ENCODE measurements around the gene SYNE1. TPM values are rescaled to one million over a fixed set of nuclear protein-coding genes. Genes with fewer than 3 reads are reported as not detected.

The SYNE1 gene
- total RNA-seq, 1 donor from 2014 or later = 6.0 TPM

- H3K9me3 ChIP-seq (ENCODE audit: low read depth) = no peaks in the 10 kb centered on the region
- Mint-ChIP-seq H3K27me3 (ENCODE audit: insufficient read depth, low read depth) (no peaks in the 10 kb centered on the region), H3K36me3 (no peaks in the 10 kb centered on the region), H3K4me3 (no peak overlapping the region), H3K9me3 (peaks cover 2% of the 10 kb centered on the region), H3K4me1 (no peaks in the 10 kb centered on the region), H3K27ac (no peak overlapping the region)
- no peaks in the 10 kb centered on the region for H3K79me2 ChIP-seq (ENCODE audit: low read depth)
- H3K36me3 ChIP-seq = no peaks in the 10 kb centered on the region
- no peak overlapping the region for H2AFZ ChIP-seq (replicated peaks)
- no peak overlapping the region for H3K27ac ChIP-seq
- no peak for DNase-seq (ENCODE audit: low spot score)
- H3K4me1 ChIP-seq = no peaks in the 10 kb centered on the region
- no peaks in the 10 kb centered on the region for H4K20me1 ChIP-seq (ENCODE audit: low read depth)
- no peak overlapping the region for H3K4me2 ChIP-seq
- no peak for TF ChIP-seq EZH2 (IDR thresholded peaks at IDR 0.05)
- TF ChIP-seq, protein P1, sequence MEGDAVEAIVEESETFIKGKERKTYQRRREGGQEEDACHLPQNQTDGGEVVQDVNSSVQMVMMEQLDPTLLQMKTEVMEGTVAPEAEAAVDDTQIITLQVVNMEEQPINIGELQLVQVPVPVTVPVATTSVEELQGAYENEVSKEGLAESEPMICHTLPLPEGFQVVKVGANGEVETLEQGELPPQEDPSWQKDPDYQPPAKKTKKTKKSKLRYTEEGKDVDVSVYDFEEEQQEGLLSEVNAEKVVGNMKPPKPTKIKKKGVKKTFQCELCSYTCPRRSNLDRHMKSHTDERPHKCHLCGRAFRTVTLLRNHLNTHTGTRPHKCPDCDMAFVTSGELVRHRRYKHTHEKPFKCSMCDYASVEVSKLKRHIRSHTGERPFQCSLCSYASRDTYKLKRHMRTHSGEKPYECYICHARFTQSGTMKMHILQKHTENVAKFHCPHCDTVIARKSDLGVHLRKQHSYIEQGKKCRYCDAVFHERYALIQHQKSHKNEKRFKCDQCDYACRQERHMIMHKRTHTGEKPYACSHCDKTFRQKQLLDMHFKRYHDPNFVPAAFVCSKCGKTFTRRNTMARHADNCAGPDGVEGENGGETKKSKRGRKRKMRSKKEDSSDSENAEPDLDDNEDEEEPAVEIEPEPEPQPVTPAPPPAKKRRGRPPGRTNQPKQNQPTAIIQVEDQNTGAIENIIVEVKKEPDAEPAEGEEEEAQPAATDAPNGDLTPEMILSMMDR (IDR thresholded peaks at IDR 0.05) = no peak
- H3K4me3 ChIP-seq = no peak overlapping the region
- no peaks in the 10 kb centered on the region for H3K27me3 ChIP-seq
- H3F3A ChIP-seq (ENCODE audit: low read depth) = no peaks in the 10 kb centered on the region
- H3K9ac ChIP-seq = no peak overlapping the region
Observed at GRCh38 chr6:152091851-152092341, 545.3 kb downstream of the SYNE1 start.

- TF ChIP-seq EZH2 (IDR thresholded peaks at IDR 0.05) = no peak
- TF ChIP-seq, protein P1 (IDR thresholded peaks at IDR 0.05) = no peak
- no peak for TF ChIP-seq EZH2phosphoT487 (IDR thresholded peaks at IDR 0.05)
- H3K9ac ChIP-seq = no peak overlapping the region
- DNase-seq (ENCODE audit: low spot score) = no peak
- no peaks in the 10 kb centered on the region for H3F3A ChIP-seq (ENCODE audit: low read depth)
- no peak overlapping the region for H3K4me3 ChIP-seq
- H2AFZ ChIP-seq (replicated peaks) = no peak overlapping the region
- H3K4me1 ChIP-seq = no peaks in the 10 kb centered on the region
- no peak overlapping the region for H3K4me3 Mint-ChIP-seq
- H3K4me1 Mint-ChIP-seq = no peaks in the 10 kb centered on the region
- H4K20me1 ChIP-seq (ENCODE audit: low read depth) = no peaks in the 10 kb centered on the region
- H3K36me3 ChIP-seq = no peaks in the 10 kb centered on the region
- H3K27me3 ChIP-seq = no peaks in the 10 kb centered on the region
- no peaks in the 10 kb centered on the region for H3K27me3 Mint-ChIP-seq (ENCODE audit: insufficient read depth, low read depth)
- no peaks in the 10 kb centered on the region for H3K36me3 Mint-ChIP-seq
- H3K27ac Mint-ChIP-seq = no peak overlapping the region
- no peak overlapping the region for H3K27ac ChIP-seq
- H3K9me3 Mint-ChIP-seq = peaks cover 2% of the 10 kb centered on the region
- H3K79me2 ChIP-seq (ENCODE audit: low read depth) = no peaks in the 10 kb centered on the region
- H3K4me2 ChIP-seq = no peak overlapping the region
- H3K9me3 ChIP-seq (ENCODE audit: low read depth) = no peaks in the 10 kb centered on the region
Observed at GRCh38 chr6:152091201-152091600, 546.0 kb downstream of the SYNE1 start.

GRCh38 chr6:152089992-152090391 lies 547.2 kb downstream of the SYNE1 start:
- Histone ChIP-seq H3K4me3 (no peak overlapping the region), H3F3A (ENCODE audit: low read depth) (no peaks in the 10 kb centered on the region), H3K4me2 (no peak overlapping the region), H3K9ac (no peak overlapping the region), H3K4me1 (no peaks in the 10 kb centered on the region), H3K27me3 (no peaks in the 10 kb centered on the region), H3K79me2 (ENCODE audit: low read depth) (no peaks in the 10 kb centered on the region), H2AFZ (replicated peaks) (no peak overlapping the region), H4K20me1 (ENCODE audit: low read depth) (no peaks in the 10 kb centered on the region), H3K9me3 (ENCODE audit: low read depth) (no peaks in the 10 kb centered on the region), H3K36me3 (no peaks in the 10 kb centered on the region), H3K27ac (no peak overlapping the region)
- Mint-ChIP-seq H3K4me3 (no peak overlapping the region), H3K4me1 (no peaks in the 10 kb centered on the region), H3K9me3 (peaks cover 2% of the 10 kb centered on the region), H3K27ac (no peak overlapping the region), H3K36me3 (no peaks in the 10 kb centered on the region), H3K27me3 (ENCODE audit: insufficient read depth, low read depth) (no peaks in the 10 kb centered on the region)
- TF ChIP-seq EZH2phosphoT487 (IDR thresholded peaks at IDR 0.05) (no peak), EZH2 (IDR thresholded peaks at IDR 0.05) (no peak)
- TF ChIP-seq, protein P1 (IDR thresholded peaks at IDR 0.05) = no peak
- no peak for DNase-seq (ENCODE audit: low spot score)

All from neural progenitor cell (in vitro differentiated cells).